ENCODE results near the gene CYRIA. TPM values are rescaled to one million over a fixed set of nuclear protein-coding genes. Genes with fewer than 3 reads are reported as not detected.

CYRIA gene
- total and polyA plus RNA-seq, 10 of the 15 experiments (the other 5 are each of a cell fraction or from before 2014, with no cell fraction given) = 3.0 to 13.1 (median 8.5) TPM

GRCh38 chr2:16626497-16626896 lies 39.1 kb downstream of the CYRIA start:
- no peak for DNase-seq (ENCODE audit: low read depth, low spot score)
- ChIA-PET RAD21 (ENCODE audit: unreplicated experiment) (interaction anchor here (0.8 to 11.2 kb wide), 5 partner anchors 12 to 131 kb away, joined by 3 to 185 read pairs (median 4); no protein-coding TSS in a partner anchor), POLR2A (interaction anchor here (2.8 to 3.3 kb wide), 3 partner anchors 28 to 38 kb away, joined by 9 to 15 read pairs (median 13); partner anchors contain the start of gene CYRIA), CTCF (interaction anchor here (1.4 to 10.3 kb wide), 5 partner anchors 12 to 135 kb away, joined by 3 to 83 read pairs (median 12); no protein-coding TSS in a partner anchor), SMC1A (ENCODE audit: uncharacterized antibody, unreplicated experiment) (interaction anchor here (1.0 to 11.2 kb wide), 6 partner anchors 10 to 130 kb away, joined by 3 to 302 read pairs (median 6); partner anchors contain the start of gene CYRIA)
- no peaks in the 10 kb centered on the region for H3K36me3 ChIP-seq (ENCODE audit: control insufficient read depth in 2 of 2, insufficient read depth in 2 of 2, low read length in 1 of 2)
- intact Hi-C loops (cut with micrococcal nuclease; ENCODE audit: unreplicated experiment) (loop anchor here (2.0 kb wide), 1 partner anchor 30 kb away; no protein-coding TSS in a partner anchor), in situ Hi-C loops (cut with MboI) (no loop called here)
- H3K79me2 ChIP-seq (ENCODE audit: control insufficient read depth, insufficient read depth, low read length) = no peaks in the 10 kb centered on the region
- no peak overlapping the region for H3K9ac ChIP-seq (ENCODE audit: control insufficient read depth, insufficient read depth, low read length)
- no peaks in the 10 kb centered on the region for H4K20me1 ChIP-seq (ENCODE audit: control insufficient read depth, insufficient read depth)
- WGBS (ENCODE audit: insufficient coverage, insufficient replicate concordance, low lambda C conversion rate, missing lambda C conversion rate) = 0% methylated on average over 3 of the region's 3 CpGs
- FAIRE-seq = no peak
- H3K4me2 ChIP-seq (ENCODE audit: control insufficient read depth, insufficient read depth) = no peak overlapping the region
- H3K27ac ChIP-seq (ENCODE audit: control insufficient read depth, insufficient read depth) = no peak overlapping the region
- peaks cover 0 to 11% of the 10 kb centered on the region in 2 experiments for H3K27me3 ChIP-seq (replicated peaks in 1 of 2; ENCODE audit: control insufficient read depth in 2 of 2, insufficient read depth in 2 of 2, low read length in 1 of 2)
- H2AFZ ChIP-seq (ENCODE audit: control insufficient read depth, low read depth, low read length) = no peak overlapping the region
- ATAC-seq = peak; percentile 24
- BruUV-seq (replicated peaks) = no TSS peak
- H3K4me1 ChIP-seq (ENCODE audit: control insufficient read depth, insufficient read depth, low read length) = peaks cover 16% of the 10 kb centered on the region
- H3K4me3 ChIP-seq = no peak overlapping the region
- no peaks in the 10 kb centered on the region for H3K9me3 ChIP-seq (replicated peaks; ENCODE audit: control insufficient read depth, insufficient read depth, low read length)
- TF ChIP-seq JUNB (IDR thresholded peaks at IDR 0.05) (no peak), CEBPZ (IDR thresholded peaks at IDR 0.05; ENCODE audit: low read depth, low read length) (no peak)
